ENCODE data around the gene GHRHR. TPM values are rescaled to one million over a fixed set of nuclear protein-coding genes. Genes with fewer than 3 reads are reported as not detected.

The GHRHR gene
- total RNA-seq, 6 experiments from 2014 or later = 0.37 to 0.60 (median 0.59) TPM; not detected in 3

DNA sequence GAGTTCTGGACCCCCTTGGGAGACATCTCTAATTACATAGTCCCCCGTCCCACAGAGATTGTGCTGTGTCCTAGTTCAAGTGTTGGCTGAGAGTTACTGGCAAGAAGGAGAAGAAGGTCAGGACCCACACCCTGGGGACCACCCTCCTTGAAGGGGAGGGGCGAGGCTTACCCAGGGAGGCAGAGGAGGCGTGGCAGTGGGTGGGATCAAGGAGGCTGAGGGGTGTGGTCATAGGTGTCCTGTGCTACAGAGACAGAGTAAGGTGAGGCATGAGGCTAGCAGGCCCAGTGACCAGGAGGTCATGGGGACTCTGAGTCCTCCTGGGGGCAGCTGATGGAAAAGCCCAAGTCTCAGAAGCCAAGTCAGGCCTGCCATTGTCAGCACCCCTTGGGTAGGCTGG, 59.0 kb downstream of the GHRHR start:
- no peak for DNase-seq
- TF ChIP-seq POLR2A (IDR thresholded peaks at IDR 0.05) = no peak
- TF ChIP-seq, protein P1, sequence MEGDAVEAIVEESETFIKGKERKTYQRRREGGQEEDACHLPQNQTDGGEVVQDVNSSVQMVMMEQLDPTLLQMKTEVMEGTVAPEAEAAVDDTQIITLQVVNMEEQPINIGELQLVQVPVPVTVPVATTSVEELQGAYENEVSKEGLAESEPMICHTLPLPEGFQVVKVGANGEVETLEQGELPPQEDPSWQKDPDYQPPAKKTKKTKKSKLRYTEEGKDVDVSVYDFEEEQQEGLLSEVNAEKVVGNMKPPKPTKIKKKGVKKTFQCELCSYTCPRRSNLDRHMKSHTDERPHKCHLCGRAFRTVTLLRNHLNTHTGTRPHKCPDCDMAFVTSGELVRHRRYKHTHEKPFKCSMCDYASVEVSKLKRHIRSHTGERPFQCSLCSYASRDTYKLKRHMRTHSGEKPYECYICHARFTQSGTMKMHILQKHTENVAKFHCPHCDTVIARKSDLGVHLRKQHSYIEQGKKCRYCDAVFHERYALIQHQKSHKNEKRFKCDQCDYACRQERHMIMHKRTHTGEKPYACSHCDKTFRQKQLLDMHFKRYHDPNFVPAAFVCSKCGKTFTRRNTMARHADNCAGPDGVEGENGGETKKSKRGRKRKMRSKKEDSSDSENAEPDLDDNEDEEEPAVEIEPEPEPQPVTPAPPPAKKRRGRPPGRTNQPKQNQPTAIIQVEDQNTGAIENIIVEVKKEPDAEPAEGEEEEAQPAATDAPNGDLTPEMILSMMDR (IDR thresholded peaks at IDR 0.05) = no peak
- intact Hi-C loops (cut with DNase I) = no loop called here
- 100% methylated on average over 1 of the region's 3 CpGs for WGBS (ENCODE audit: insufficient coverage, low coverage, low lambda C conversion rate, missing lambda C conversion rate)
- no peaks in the 10 kb centered on the region for H3K4me1 ChIP-seq
- no peaks in the 10 kb centered on the region for H3K27me3 ChIP-seq
- no peaks in the 10 kb centered on the region for H3K36me3 ChIP-seq
- H3K4me3 ChIP-seq = no peak overlapping the region
- H3K27ac ChIP-seq = no peak overlapping the region
- H3K9me3 ChIP-seq = no peaks in the 10 kb centered on the region
- ATAC-seq = no peak

DNA sequence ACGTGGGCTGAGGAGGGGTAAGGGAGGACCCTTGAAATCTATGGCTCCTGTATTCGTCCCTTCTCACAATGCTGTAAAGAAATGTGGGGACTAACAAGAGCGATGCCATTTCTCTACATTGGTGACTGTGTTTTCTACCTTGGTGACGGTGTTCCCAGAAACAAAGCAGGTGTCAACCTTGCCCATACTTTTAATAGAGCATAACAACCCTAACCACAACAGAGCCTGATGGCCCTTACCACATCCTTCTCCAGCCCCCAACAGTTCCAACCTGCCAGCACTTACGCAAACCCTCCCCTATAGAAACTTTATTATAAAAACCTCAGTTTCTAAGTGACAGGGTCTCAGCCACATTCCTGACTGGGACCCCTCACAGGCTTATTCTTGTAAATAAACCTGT, 60.1 kb downstream of the GHRHR start:
- TF ChIP-seq, protein P1 (IDR thresholded peaks at IDR 0.05) = no peak
- TF ChIP-seq POLR2A (IDR thresholded peaks at IDR 0.05) = no peak
- ATAC-seq (no peak), DNase-seq (no peak)
- intact Hi-C loops (cut with DNase I) = no loop called here
- Histone ChIP-seq H3K4me3 (no peak overlapping the region), H3K9me3 (no peaks in the 10 kb centered on the region), H3K27me3 (no peaks in the 10 kb centered on the region), H3K4me1 (no peaks in the 10 kb centered on the region), H3K27ac (no peak overlapping the region), H3K36me3 (no peaks in the 10 kb centered on the region)
- 76% methylated on average over 2 of the region's 5 CpGs for WGBS (ENCODE audit: insufficient coverage, low coverage, low lambda C conversion rate, missing lambda C conversion rate)

DNA sequence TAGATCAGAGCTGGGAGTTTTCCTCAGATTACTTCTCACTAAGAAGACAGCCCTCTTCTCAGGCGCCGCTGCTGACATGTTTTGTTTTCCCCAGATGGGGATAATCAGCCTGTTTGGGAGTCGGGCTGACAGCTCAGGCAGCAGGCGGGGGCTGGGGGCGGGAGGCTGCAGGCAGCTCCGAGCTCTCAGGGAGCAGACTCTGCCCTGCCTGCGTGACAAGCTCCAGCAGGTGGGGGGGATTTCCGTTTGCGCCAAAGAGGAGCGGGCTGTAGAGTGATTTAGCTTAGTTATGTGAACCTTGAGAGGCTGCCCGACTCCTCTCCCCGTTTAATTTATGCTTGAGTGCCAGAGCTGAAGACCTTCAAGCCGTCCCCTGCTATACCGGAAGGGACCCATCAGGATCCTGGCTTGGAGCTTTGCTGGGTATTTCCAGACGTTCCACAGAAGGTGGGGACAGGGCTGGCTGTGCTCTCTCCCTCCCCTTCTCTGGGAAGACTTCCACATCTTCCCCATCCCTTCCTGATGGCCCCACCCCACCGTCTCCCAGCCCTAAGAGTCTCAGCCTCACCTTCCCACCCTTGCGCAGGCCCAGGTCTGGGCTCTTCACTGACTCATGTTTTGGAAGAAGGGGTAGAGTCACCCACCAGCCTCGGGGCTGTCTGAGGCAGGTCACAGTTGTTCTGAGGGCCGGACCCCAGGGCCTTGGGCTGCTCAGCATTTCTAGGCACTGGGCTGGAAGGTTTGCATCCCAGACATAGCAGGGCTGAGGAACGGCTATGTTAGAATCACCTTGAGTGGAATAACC, 63.6 kb downstream of the GHRHR start:
- Histone ChIP-seq H3K27ac (no peak overlapping the region), H3K9me3 (no peaks in the 10 kb centered on the region), H3K4me3 (no peak overlapping the region), H3K27me3 (no peaks in the 10 kb centered on the region), H3K4me1 (no peaks in the 10 kb centered on the region), H3K36me3 (no peaks in the 10 kb centered on the region)
- intact Hi-C loops (cut with DNase I) = no loop called here
- TF ChIP-seq, protein P1 (IDR thresholded peaks at IDR 0.05) = no peak
- no peak for TF ChIP-seq POLR2A (IDR thresholded peaks at IDR 0.05)
- 40% methylated on average over 6 of the region's 20 CpGs for WGBS (ENCODE audit: insufficient coverage, low coverage, low lambda C conversion rate, missing lambda C conversion rate)
- DNase-seq (peak in 1 of 3 donors; percentile 29), ATAC-seq (peak in 3 of 4 donors; percentile 8 to 36 (median 31))

DNA sequence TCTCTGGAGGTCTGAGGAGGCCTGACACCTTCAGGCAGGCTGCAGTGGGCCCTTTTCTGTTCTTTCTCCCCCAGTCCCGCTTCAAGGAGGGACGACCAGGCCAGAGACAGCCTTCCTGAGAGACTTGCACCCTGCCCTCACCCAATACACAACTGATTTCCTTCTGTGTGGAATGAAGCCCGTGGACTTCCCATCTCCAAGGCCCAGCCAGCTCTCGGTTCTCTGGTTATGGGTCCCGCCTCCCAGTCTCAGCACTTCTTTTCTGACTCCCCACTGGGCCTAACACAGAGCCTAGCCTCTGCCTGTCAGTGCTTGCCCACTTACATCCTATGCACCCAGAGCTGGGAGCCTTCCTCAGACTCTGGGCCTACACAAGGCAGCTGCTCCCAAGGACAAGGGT, 64.3 kb downstream of the GHRHR start:
- Histone ChIP-seq H3K36me3 (no peaks in the 10 kb centered on the region), H3K4me1 (no peaks in the 10 kb centered on the region), H3K4me3 (no peak overlapping the region), H3K27me3 (no peaks in the 10 kb centered on the region), H3K27ac (no peak overlapping the region), H3K9me3 (no peaks in the 10 kb centered on the region)
- TF ChIP-seq, protein P1 (IDR thresholded peaks at IDR 0.05) = no peak
- TF ChIP-seq POLR2A (IDR thresholded peaks at IDR 0.05) = no peak
- intact Hi-C loops (cut with DNase I) = no loop called here
- 100% methylated on average over 1 of the region's 5 CpGs for WGBS (ENCODE audit: insufficient coverage, low coverage, low lambda C conversion rate, missing lambda C conversion rate)
- no peak for ATAC-seq
- no peak for DNase-seq
